ENCODE measurements around the gene DMAC2.
"Not testable (repeated sequence)": the region's sequence is repeated elsewhere in the genome, so short reads cannot be mapped to it uniquely, and the experiment has no call there.

Gene DMAC2

GRCh38 chr19:41439441-41440222, at the start of gene DMAC2:
TSS of gene DMAC2 (minus strand) at chr19:41439912. CDS start at chr19:41439899, 13 bp downstream.
- DNase-seq, result peak; percentile 94

- not testable (repeated sequence) for DNase-seq
Measured at GRCh38 chr19:41486953-41487352, 47.2 kb upstream of the DMAC2 start.

GRCh38 chr19:41484822-41485221, 45.1 kb upstream of the DMAC2 start:
- no peak for DNase-seq

GRCh38 chr19:41480336-41480735, 40.6 kb upstream of the DMAC2 start:
- DNase-seq, result no peak

- DNase-seq, result no peak
Measured at GRCh38 chr19:41479757-41480191, 40.1 kb upstream of the DMAC2 start.

GRCh38 chr19:41478875-41479756, 39.4 kb upstream of the DMAC2 start:
- no peak for DNase-seq

- no peak for DNase-seq
Measured at GRCh38 chr19:41478171-41478570, 38.5 kb upstream of the DMAC2 start.

- no peak for DNase-seq
Measured at GRCh38 chr19:41476583-41476982, 36.9 kb upstream of the DMAC2 start.

- not testable (repeated sequence) for DNase-seq
Measured at GRCh38 chr19:41463257-41464256, 23.8 kb upstream of the DMAC2 start.

GRCh38 chr19:41462497-41462896, 22.8 kb upstream of the DMAC2 start:
- no peak for DNase-seq

- no peak for DNase-seq
Measured at GRCh38 chr19:41457241-41457640, 17.5 kb upstream of the DMAC2 start.

GRCh38 chr19:41456342-41456918, 16.7 kb upstream of the DMAC2 start:
- DNase-seq, result no peak

GRCh38 chr19:41455936-41456335, 16.2 kb upstream of the DMAC2 start:
- DNase-seq, result no peak

GRCh38 chr19:41452584-41453275, 13.0 kb upstream of the DMAC2 start:
- no peak for DNase-seq

GRCh38 chr19:41449865-41450178, 10.1 kb upstream of the DMAC2 start:
- no peak for DNase-seq

GRCh38 chr19:41449079-41449864, 9.6 kb upstream of the DMAC2 start:
- DNase-seq, result no peak

GRCh38 chr19:41447732-41448332, 8.1 kb upstream of the DMAC2 start:
- DNase-seq, result no peak

GRCh38 chr19:41445575-41445974, 5.9 kb upstream of the DMAC2 start:
- no peak for DNase-seq

- no peak for DNase-seq
Measured at GRCh38 chr19:41443813-41444455, 4.2 kb upstream of the DMAC2 start.
